ENCODE data around the gene PGAP2.

GRCh38 chr11:3786781-3787428, 21.5 kb upstream of the PGAP2 start:
- TF ChIP-seq, protein P1, sequence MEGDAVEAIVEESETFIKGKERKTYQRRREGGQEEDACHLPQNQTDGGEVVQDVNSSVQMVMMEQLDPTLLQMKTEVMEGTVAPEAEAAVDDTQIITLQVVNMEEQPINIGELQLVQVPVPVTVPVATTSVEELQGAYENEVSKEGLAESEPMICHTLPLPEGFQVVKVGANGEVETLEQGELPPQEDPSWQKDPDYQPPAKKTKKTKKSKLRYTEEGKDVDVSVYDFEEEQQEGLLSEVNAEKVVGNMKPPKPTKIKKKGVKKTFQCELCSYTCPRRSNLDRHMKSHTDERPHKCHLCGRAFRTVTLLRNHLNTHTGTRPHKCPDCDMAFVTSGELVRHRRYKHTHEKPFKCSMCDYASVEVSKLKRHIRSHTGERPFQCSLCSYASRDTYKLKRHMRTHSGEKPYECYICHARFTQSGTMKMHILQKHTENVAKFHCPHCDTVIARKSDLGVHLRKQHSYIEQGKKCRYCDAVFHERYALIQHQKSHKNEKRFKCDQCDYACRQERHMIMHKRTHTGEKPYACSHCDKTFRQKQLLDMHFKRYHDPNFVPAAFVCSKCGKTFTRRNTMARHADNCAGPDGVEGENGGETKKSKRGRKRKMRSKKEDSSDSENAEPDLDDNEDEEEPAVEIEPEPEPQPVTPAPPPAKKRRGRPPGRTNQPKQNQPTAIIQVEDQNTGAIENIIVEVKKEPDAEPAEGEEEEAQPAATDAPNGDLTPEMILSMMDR (IDR thresholded peaks at IDR 0.05; ENCODE audit: insufficient read depth, low read length, poor library complexity, severe bottlenecking) = no peak
- no peak for TF ChIP-seq EZH2phosphoT487 (conservative IDR thresholded peaks at IDR 0.05; ENCODE audit: low read length)
